PC-3 (cell line): ENCODE results near the gene RTL5. TPM values are rescaled to one million over a fixed set of nuclear protein-coding genes. Genes with fewer than 3 reads are reported as not detected.

Experiments
- ATAC-seq: fragments of 200-7000 bp; cut with Tn5 transposase; 2 replicates; pipeline ENCODE4 v1.9.1; 2020; ENCODE audit warnings: mild to moderate bottlenecking, moderate library complexity
- BruUV-seq: library from RNA; stranded (reverse); fragments of 400-500 nt; replicated peaks from 2 replicates; lab custom pipeline; 2021; lab: Mats Ljungman, UMichigan
- CTCF ChIA-PET: fragments of 300-600 bp; sonication (Branson Sonifier 250); formaldehyde crosslinking; loops from one replicate; lab custom pipeline; 2022; ENCODE audit warnings: antibody characterized with exemption; lab: Charles Lee
- POLR2A ChIA-PET: fragments of 300-600 bp; sonication (Branson Sonifier 250); formaldehyde crosslinking; loops from one replicate; lab custom pipeline; 2022; ENCODE audit warnings: antibody characterized with exemption; ENCODE audit not compliant: unreplicated experiment; lab: Charles Lee
- DNase-seq: peaks from one replicate; pipeline ENCODE4 v3.0.0-alpha.2; 2015
- H2AFZ ChIP-seq: fragments of 300-600 bp; sonication (generic); 2 replicates; pipeline ENCODE4 v1.6.0; 2016; ENCODE audit warnings: antibody characterized with exemption, low read length
- H3F3A ChIP-seq: fragments of 300-600 bp; sonication (generic); one replicate; pipeline ENCODE4 v1.6.0; 2017; ENCODE audit warnings: antibody characterized with exemption, low read length, control low read depth, mild to moderate bottlenecking; ENCODE audit not compliant: unreplicated experiment
- H3K27ac ChIP-seq: fragments of 300-600 bp; sonication (generic); 2 replicates; pipeline ENCODE4 v1.5.1; 2016; ENCODE audit warnings: mild to moderate bottlenecking, low read length
- H3K27me3 ChIP-seq: fragments of 300-600 bp; sonication (generic); 2 replicates; pipeline ENCODE4 v1.6.1; 2016; ENCODE audit warnings: low read length, mixed read lengths
- H3K36me3 ChIP-seq: fragments of 300-600 bp; sonication (generic); 2 replicates; pipeline ENCODE4 v1.6.1; 2016; ENCODE audit warnings: low read depth, mixed run types, low read length, mixed read lengths
- H3K4me1 ChIP-seq: fragments of 300-600 bp; sonication (generic); 2 replicates; pipeline ENCODE4 v1.5.1; 2016; ENCODE audit warnings: low read length; ENCODE audit not compliant: insufficient read depth
- H3K4me2 ChIP-seq: fragments of 300-600 bp; sonication (generic); 2 replicates; pipeline ENCODE4 v1.6.0; 2016; ENCODE audit warnings: low read length
- H3K4me3 ChIP-seq: fragments of 300-600 bp; sonication (generic); 2 replicates; pipeline ENCODE4 v1.5.1; 2016; ENCODE audit warnings: mild to moderate bottlenecking, low read length, mixed read lengths
- H3K79me2 ChIP-seq: fragments of 300-600 bp; sonication (generic); 2 replicates; pipeline ENCODE4 v1.6.1; 2017; ENCODE audit warnings: low read length, mixed read lengths
- H3K9ac ChIP-seq: fragments of 300-600 bp; sonication (generic); 2 replicates; pipeline ENCODE4 v1.6.0; 2016; ENCODE audit warnings: mild to moderate bottlenecking, low read length
- H3K9me2 ChIP-seq: fragments of 300-600 bp; sonication (generic); replicated peaks from 2 replicates; pipeline ENCODE4 v1.6.1; 2016; ENCODE audit warnings: mixed run types, low read length, mixed read lengths
- H3K9me3 ChIP-seq: fragments of 300-600 bp; sonication (generic); 2 replicates; pipeline ENCODE4 v1.6.1; 2016; ENCODE audit warnings: low read length, mixed read lengths
- H4K20me1 ChIP-seq: fragments of 300-600 bp; sonication (generic); 2 replicates; pipeline ENCODE4 v1.6.1; 2016; ENCODE audit warnings: low read length, mixed read lengths
- EZH2 ChIP-seq: fragments of 300-600 bp; sonication (generic); IDR thresholded peaks from one replicate; pipeline ENCODE4 v1.6.1; 2017; ENCODE audit warnings: antibody characterized with exemption, mild to moderate bottlenecking, low read length; ENCODE audit not compliant: unreplicated experiment
- EZH2phosphoT487 ChIP-seq: fragments of 300-600 bp; sonication (generic); IDR thresholded peaks from 2 replicates; pipeline ENCODE4 v1.6.1; 2018; ENCODE audit warnings: mild to moderate bottlenecking, antibody characterized with exemption, low read length, borderline replicate concordance
- intact Hi-C: fragments of 100-400 bp; cut with micrococcal nuclease; formaldehyde crosslinking; loops from 2 replicates; pipeline ENCODE4 v1.9.0; 2023
- total RNA-seq: library from RNA; depleted of rRNA; stranded (reverse); fragments of >200 nt; gene quantifications from 2 replicates; pipeline ENCODE4 v1.2.3, GENCODE V29; 2014
- TF ChIP-seq, protein P1 (sequence below): fragments of 300-600 bp; sonication (generic); conservative IDR thresholded peaks from 2 replicates; pipeline ENCODE4 v1.5.1; 2017; ENCODE audit warnings: antibody characterized with exemption, low read depth, mild to moderate bottlenecking, low read length

RTL5 gene
- total RNA-seq, 1 experiment from 2014 or later: 0.40 TPM

DNA sequence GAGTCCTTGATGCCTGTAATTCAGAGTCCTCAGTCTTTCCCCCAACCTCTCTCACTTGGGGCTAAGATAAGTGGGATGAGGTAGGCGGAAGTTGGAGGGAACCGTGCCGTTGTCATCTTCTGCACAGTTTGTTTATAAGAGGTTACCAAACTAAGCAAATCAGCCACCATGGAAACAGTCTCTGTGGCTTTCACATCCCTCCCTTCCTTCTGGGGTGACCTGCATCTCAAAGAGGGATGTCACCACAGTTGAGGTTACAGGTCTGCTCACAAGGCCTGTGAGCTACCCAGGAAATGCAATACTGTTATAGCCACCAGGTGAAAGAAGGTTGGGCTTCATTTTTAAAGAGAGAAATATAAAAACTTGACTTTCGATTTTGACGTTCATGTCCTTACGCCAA lies 26.3 kb downstream of the RTL5 start:
- no peaks in the 10 kb centered on the region for H3K36me3 ChIP-seq
- no peaks in the 10 kb centered on the region for H3K4me1 ChIP-seq
- CTCF ChIA-PET: no interaction called here
- ATAC-seq (no peak), DNase-seq (no peak)
- no peaks in the 10 kb centered on the region for H3K27me3 ChIP-seq
- no peaks in the 10 kb centered on the region for H3K79me2 ChIP-seq
- POLR2A ChIA-PET: no interaction called here
- H2AFZ ChIP-seq: no peak overlapping the region
- no peaks in the 10 kb centered on the region for H3K9me3 ChIP-seq
- no peaks in the 10 kb centered on the region for H4K20me1 ChIP-seq
- intact Hi-C loops: no loop called here
- no peaks in the 10 kb centered on the region for H3F3A ChIP-seq
- no peak overlapping the region for H3K4me2 ChIP-seq
- TF ChIP-seq EZH2phosphoT487: no peak
- TF ChIP-seq, protein P1, sequence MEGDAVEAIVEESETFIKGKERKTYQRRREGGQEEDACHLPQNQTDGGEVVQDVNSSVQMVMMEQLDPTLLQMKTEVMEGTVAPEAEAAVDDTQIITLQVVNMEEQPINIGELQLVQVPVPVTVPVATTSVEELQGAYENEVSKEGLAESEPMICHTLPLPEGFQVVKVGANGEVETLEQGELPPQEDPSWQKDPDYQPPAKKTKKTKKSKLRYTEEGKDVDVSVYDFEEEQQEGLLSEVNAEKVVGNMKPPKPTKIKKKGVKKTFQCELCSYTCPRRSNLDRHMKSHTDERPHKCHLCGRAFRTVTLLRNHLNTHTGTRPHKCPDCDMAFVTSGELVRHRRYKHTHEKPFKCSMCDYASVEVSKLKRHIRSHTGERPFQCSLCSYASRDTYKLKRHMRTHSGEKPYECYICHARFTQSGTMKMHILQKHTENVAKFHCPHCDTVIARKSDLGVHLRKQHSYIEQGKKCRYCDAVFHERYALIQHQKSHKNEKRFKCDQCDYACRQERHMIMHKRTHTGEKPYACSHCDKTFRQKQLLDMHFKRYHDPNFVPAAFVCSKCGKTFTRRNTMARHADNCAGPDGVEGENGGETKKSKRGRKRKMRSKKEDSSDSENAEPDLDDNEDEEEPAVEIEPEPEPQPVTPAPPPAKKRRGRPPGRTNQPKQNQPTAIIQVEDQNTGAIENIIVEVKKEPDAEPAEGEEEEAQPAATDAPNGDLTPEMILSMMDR: no peak
- no peak for TF ChIP-seq EZH2
- no TSS peak for BruUV-seq
- no peak overlapping the region for H3K9ac ChIP-seq
- H3K27ac ChIP-seq: no peak overlapping the region
- H3K9me2 ChIP-seq: no peaks in the 10 kb centered on the region
- H3K4me3 ChIP-seq: no peak overlapping the region

- Histone ChIP-seq H3K36me3 (no peaks in the 10 kb centered on the region), H3F3A (no peaks in the 10 kb centered on the region), H3K9me2 (no peaks in the 10 kb centered on the region), H2AFZ (no peak overlapping the region), H3K4me3 (no peak overlapping the region), H3K9ac (no peak overlapping the region), H3K79me2 (no peaks in the 10 kb centered on the region), H3K27ac (no peak overlapping the region), H3K27me3 (no peaks in the 10 kb centered on the region), H3K9me3 (no peaks in the 10 kb centered on the region), H3K4me2 (no peak overlapping the region), H3K4me1 (no peaks in the 10 kb centered on the region), H4K20me1 (no peaks in the 10 kb centered on the region)
- DNase-seq (no peak), ATAC-seq (no peak)
- intact Hi-C loops: no loop called here
- TF ChIP-seq, protein P1: no peak
- no peak for TF ChIP-seq EZH2
- POLR2A ChIA-PET: no interaction called here
- no TSS peak for BruUV-seq
- CTCF ChIA-PET: no interaction called here
Observed at GRCh38 chrX:72102760-72103159, 29.0 kb downstream of the RTL5 start.

GRCh38 chrX:72102126-72102525 lies 29.6 kb downstream of the RTL5 start:
- no peak for ATAC-seq
- POLR2A ChIA-PET: no interaction called here
- Histone ChIP-seq H3K9me3 (no peaks in the 10 kb centered on the region), H3K27ac (no peak overlapping the region), H3K27me3 (no peaks in the 10 kb centered on the region), H3K9me2 (no peaks in the 10 kb centered on the region), H3K4me2 (no peak overlapping the region), H3K79me2 (no peaks in the 10 kb centered on the region), H3K4me3 (no peak overlapping the region), H4K20me1 (no peaks in the 10 kb centered on the region), H2AFZ (no peak overlapping the region), H3K36me3 (no peaks in the 10 kb centered on the region), H3K9ac (no peak overlapping the region), H3K4me1 (no peaks in the 10 kb centered on the region), H3F3A (no peaks in the 10 kb centered on the region)
- TF ChIP-seq EZH2: no peak
- TF ChIP-seq, protein P1: no peak
- TF ChIP-seq EZH2phosphoT487: no peak
- CTCF ChIA-PET: no interaction called here
- intact Hi-C loops: no loop called here
- DNase-seq: no peak
- BruUV-seq: no TSS peak
